A673 (cell line): ENCODE data around the gene SCN9A.

Experiments used
- EZH2 ChIP-seq: fragments of 200-600 bp; sonication (generic); IDR thresholded peaks from 2 replicates; pipeline ENCODE4 v1.6.1; 2017; ENCODE audit warnings: borderline replicate concordance, low read depth, mild to moderate bottlenecking, mixed read lengths, antibody characterized with exemption, low read length; ENCODE audit not compliant: poor library complexity, severe bottlenecking
- TF ChIP-seq, protein P1 (sequence below): fragments of 300-800, 200-600 bp; sonication (generic); conservative IDR thresholded peaks from 2 replicates; pipeline ENCODE4 v1.5.1; 2017; ENCODE audit warnings: low read depth, mild to moderate bottlenecking, antibody characterized with exemption, low read length, moderate library complexity, mixed read lengths

DNA sequence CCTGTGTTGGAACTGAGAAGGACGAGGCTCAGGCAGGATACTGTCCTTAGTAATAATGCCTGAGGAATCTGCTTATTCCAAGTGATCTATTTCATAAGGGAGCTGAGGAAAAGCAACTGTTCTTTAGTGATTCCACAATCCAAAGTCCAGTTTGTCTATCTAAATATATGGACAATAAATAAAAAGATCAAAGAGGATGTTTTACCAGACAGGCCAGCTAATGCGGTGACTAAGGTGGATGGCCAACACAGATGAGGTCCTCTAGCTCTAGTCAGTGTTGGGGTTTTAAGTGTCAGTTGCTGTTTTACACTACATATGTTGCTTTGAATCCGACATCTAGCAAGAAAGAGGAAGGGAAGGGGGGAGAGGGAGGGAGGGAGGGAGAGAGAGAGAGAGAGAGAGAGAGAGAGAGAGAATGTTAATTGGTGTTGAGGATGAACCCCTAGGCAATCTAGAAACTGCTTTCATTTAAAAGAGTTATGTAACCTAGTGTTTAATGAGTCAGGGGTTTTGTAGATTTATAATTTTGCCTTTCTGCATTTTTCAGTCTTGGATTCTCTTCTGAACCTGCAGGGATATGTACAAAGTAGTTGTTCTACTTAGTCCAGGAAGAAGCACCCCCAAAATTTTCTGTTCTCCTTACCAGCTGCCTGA, 220.9 kb downstream of the SCN9A start:
- TF ChIP-seq, protein P1, sequence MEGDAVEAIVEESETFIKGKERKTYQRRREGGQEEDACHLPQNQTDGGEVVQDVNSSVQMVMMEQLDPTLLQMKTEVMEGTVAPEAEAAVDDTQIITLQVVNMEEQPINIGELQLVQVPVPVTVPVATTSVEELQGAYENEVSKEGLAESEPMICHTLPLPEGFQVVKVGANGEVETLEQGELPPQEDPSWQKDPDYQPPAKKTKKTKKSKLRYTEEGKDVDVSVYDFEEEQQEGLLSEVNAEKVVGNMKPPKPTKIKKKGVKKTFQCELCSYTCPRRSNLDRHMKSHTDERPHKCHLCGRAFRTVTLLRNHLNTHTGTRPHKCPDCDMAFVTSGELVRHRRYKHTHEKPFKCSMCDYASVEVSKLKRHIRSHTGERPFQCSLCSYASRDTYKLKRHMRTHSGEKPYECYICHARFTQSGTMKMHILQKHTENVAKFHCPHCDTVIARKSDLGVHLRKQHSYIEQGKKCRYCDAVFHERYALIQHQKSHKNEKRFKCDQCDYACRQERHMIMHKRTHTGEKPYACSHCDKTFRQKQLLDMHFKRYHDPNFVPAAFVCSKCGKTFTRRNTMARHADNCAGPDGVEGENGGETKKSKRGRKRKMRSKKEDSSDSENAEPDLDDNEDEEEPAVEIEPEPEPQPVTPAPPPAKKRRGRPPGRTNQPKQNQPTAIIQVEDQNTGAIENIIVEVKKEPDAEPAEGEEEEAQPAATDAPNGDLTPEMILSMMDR, result no peak
- no peak for TF ChIP-seq EZH2
